NCI-H1092 (cell line): ENCODE data around the gene INPP4B.

Experiments used
- DNase-seq: peaks from one replicate; lab custom pipeline; 2025; lab: John Stamatoyannopoulos, UW

INPP4B gene

GRCh38 chr4:142846108-142846728 is at the start of gene INPP4B:
INPP4B (minus strand) TSS chr4:142846301.
- no peak for DNase-seq

- DNase-seq, result no peak
Measured at GRCh38 chr4:142893012-142893411, 46.9 kb upstream of the INPP4B start.

GRCh38 chr4:142886566-142886965 is 40.5 kb upstream of the INPP4B start:
- no peak for DNase-seq

- DNase-seq, result no peak
Measured at GRCh38 chr4:142883040-142883832, 37.1 kb upstream of the INPP4B start.

- no peak for DNase-seq
Measured at GRCh38 chr4:142882159-142882558, 36.1 kb upstream of the INPP4B start.

- no peak for DNase-seq
Measured at GRCh38 chr4:142881331-142881730, 35.2 kb upstream of the INPP4B start.

GRCh38 chr4:142875117-142875516 is 29.0 kb upstream of the INPP4B start:
- no peak for DNase-seq

GRCh38 chr4:142874684-142875083 is 28.6 kb upstream of the INPP4B start:
- DNase-seq, result no peak

GRCh38 chr4:142866685-142867084 is 20.6 kb upstream of the INPP4B start:
- no peak for DNase-seq

GRCh38 chr4:142861351-142861750 is 15.2 kb upstream of the INPP4B start:
- no peak for DNase-seq

GRCh38 chr4:142858965-142859364 is 12.9 kb upstream of the INPP4B start:
- no peak for DNase-seq

- no peak for DNase-seq
Measured at GRCh38 chr4:142858446-142858845, 12.3 kb upstream of the INPP4B start.

- no peak for DNase-seq
Measured at GRCh38 chr4:142856576-142856975, 10.5 kb upstream of the INPP4B start.

GRCh38 chr4:142850478-142850877 is 4.4 kb upstream of the INPP4B start:
- DNase-seq, result no peak

GRCh38 chr4:142846729-142847596 is 862 bp upstream of the INPP4B start:
- DNase-seq, result peak; percentile 5

- no peak for DNase-seq
Measured at GRCh38 chr4:142845293-142846107, 601 bp downstream of the INPP4B start.

- no peak for DNase-seq
Measured at GRCh38 chr4:142844782-142845181, 1.3 kb downstream of the INPP4B start.

- DNase-seq, result no peak
Measured at GRCh38 chr4:142840516-142841123, 5.5 kb downstream of the INPP4B start.

GRCh38 chr4:142838778-142839177 is 7.3 kb downstream of the INPP4B start:
- no peak for DNase-seq

GRCh38 chr4:142832022-142832421 is 14.1 kb downstream of the INPP4B start:
- DNase-seq, result no peak

- DNase-seq, result no peak
Measured at GRCh38 chr4:142826503-142827241, 19.4 kb downstream of the INPP4B start.
